Measurements from ENCODE around the gene CENPO. TPM values are rescaled to one million over a fixed set of nuclear protein-coding genes. Genes with fewer than 3 reads are reported as not detected.

Gene CENPO
- polyA plus RNA-seq, 2 of the 4 experiments (the other 2 are of a cell fraction), result 49.6 to 62.0 TPM

- POLR2A ChIA-PET, result interaction anchor here (0.6 kb wide), 1 partner anchor 33 kb away, joined by 6 read pairs; no protein-coding TSS in a partner anchor
- 81% methylated on average over 3 of the region's 3 CpGs for WGBS (ENCODE audit: missing lambda C conversion rate)
Observed at GRCh38 chr2:24788816-24789215, 4.4 kb upstream of the CENPO start.

More at GRCh38 chr2:24788816-24789215, 4.4 kb upstream of the CENPO start:
- ATAC-seq, result no peak
- H3K4me1 ChIP-seq, result peaks cover 12% of the 10 kb centered on the region
- no peak overlapping the region for H3K4me3 ChIP-seq
- FAIRE-seq, result no peak
- TF ChIP-seq EHMT2 (IDR thresholded peaks at IDR 0.05; ENCODE audit: low read depth), result no peak
- TF ChIP-seq BCL3 (IDR thresholded peaks at IDR 0.05), result no peak
- TF ChIP-seq CBX2 (IDR thresholded peaks at IDR 0.05; ENCODE audit: borderline replicate concordance, low read depth), result no peak
- no peak for TF ChIP-seq CTCF (IDR thresholded peaks at IDR 0.05)
- no peak for TF ChIP-seq HOXA7 (CRISPR knock-in tag; IDR thresholded peaks at IDR 0.05)
- no peak for TF ChIP-seq POLR2A (IDR thresholded peaks at IDR 0.05; ENCODE audit: low read length)
- no peak for TF ChIP-seq ESRRA (IDR thresholded peaks at IDR 0.05; ENCODE audit: borderline replicate concordance, low read length)
- no peak for TF ChIP-seq NR3C1 (IDR thresholded peaks at IDR 0.05)
- no peak for TF ChIP-seq CBX8 (IDR thresholded peaks at IDR 0.05)
- TF ChIP-seq HEYL (CRISPR knock-in tag; IDR thresholded peaks at IDR 0.05), result no peak
- no peak for TF ChIP-seq MYC (IDR thresholded peaks at IDR 0.05; ENCODE audit: borderline replicate concordance, low read length)
- TF ChIP-seq MAZ (IDR thresholded peaks at IDR 0.05; ENCODE audit: borderline replicate concordance, low read depth, low read length), result no peak
- TF ChIP-seq ATOH8 (CRISPR knock-in tag; IDR thresholded peaks at IDR 0.05; ENCODE audit: low read depth), result no peak
- TF ChIP-seq TP53 (CRISPR knock-in tag; IDR thresholded peaks at IDR 0.05), result no peak
- no peak for TF ChIP-seq MAX (IDR thresholded peaks at IDR 0.05)
- TF ChIP-seq CHD2 (IDR thresholded peaks at IDR 0.05; ENCODE audit: low read length, partially characterized antibody), result no peak
- TF ChIP-seq ELK1 (IDR thresholded peaks at IDR 0.05; ENCODE audit: low read depth, low read length), result no peak
- TF ChIP-seq HMGXB4 (CRISPR knock-in tag; IDR thresholded peaks at IDR 0.05; ENCODE audit: borderline replicate concordance), result no peak
- TF ChIP-seq RARB (CRISPR knock-in tag; IDR thresholded peaks at IDR 0.05), result no peak
- DNase-seq (ENCODE audit: low read depth in 1 of 2, low spot score in 1 of 2), result no peak
- H3K4me2 ChIP-seq, result no peak overlapping the region
- no peak overlapping the region for H3K27ac ChIP-seq
- CTCF ChIA-PET, result interaction anchor here (0.7 to 5.4 kb wide), 6 partner anchors 10 to 379 kb away, joined by 3 to 61 read pairs (median 16); partner anchors contain the start of gene NCOA1
- no peaks in the 10 kb centered on the region for H3K9me3 ChIP-seq
